BLaER1 treated with 17β-estradiol and CSF1 and Interleukin-3, amounts not matched to agents 10 nM and 100 nM (cell line): Measurements from ENCODE around the gene ADH1A.

ENCODE experiments used
- H3K27ac ChIP-seq, 11 experiments: shearing (Covaris generic); formaldehyde crosslinking; 2 replicates each; pipeline ENCODE4 v1.8.1; 2022
- H3K27me3 ChIP-seq, 11 experiments: shearing (Covaris generic); formaldehyde crosslinking; 2 replicates each; pipeline ENCODE4 v1.8.1; 2022
- H3K36me3 ChIP-seq, 11 experiments: shearing (Covaris generic); formaldehyde crosslinking; 2 replicates each; pipeline ENCODE4 v1.8.1; 2022
- H3K4me1 ChIP-seq, 10 experiments: shearing (Covaris generic); formaldehyde crosslinking; 2 replicates each; pipeline ENCODE4 v1.8.1; 2022
- H3K4me2 ChIP-seq, 11 experiments: shearing (Covaris generic); formaldehyde crosslinking; 2 replicates each; pipeline ENCODE4 v1.8.1; 2022
- H3K4me3 ChIP-seq, 10 experiments: shearing (Covaris generic); formaldehyde crosslinking; 2 replicates each; pipeline ENCODE4 v1.8.1; 2022
- H3K9ac ChIP-seq, 11 experiments: shearing (Covaris generic); formaldehyde crosslinking; 2 replicates each; pipeline ENCODE4 v1.8.1; 2022
- H3K9me3 ChIP-seq, 11 experiments: shearing (Covaris generic); formaldehyde crosslinking; replicated peaks in 1 of 11; 2 replicates each; pipeline ENCODE4 v1.8.1; 2022
- H4K20me1 ChIP-seq, 11 experiments: shearing (Covaris generic); formaldehyde crosslinking; 2 replicates each; pipeline ENCODE4 v1.8.1; 2022
- Cebpa-rat ChIP-seq, 11 experiments: shearing (Covaris generic); IDR thresholded peaks; 2 replicates each; pipeline ENCODE4 v1.8.1; 2022

The ADH1A gene

DNA sequence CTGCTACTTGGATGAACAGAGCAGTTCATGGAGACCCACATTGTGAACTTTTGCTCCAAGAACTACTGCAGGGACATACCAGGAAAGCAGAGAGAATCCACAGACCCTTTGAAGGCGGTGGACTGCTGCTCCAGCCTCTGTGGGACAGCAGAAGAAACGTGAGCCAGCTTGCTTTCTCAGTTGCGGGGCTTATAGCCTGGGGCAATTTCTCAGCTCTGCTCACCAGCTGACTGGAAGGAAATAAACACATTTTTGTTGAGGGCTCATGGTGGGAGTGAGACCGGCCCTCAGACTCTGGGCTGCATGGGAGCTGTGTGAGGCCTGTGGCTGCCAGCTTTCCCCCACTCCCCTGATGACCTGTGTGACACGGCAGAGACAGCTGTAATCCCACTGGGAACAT, 2.6 kb upstream of the ADH1A start:
- Histone ChIP-seq H3K9me3 (peaks cover 0 to 11% (median 4%) of the 10 kb centered on the region in 11 experiments; a peak in 4 of 22 replicates), H3K27me3 (no peaks in the 10 kb centered on the region), H3K27ac (no peak overlapping the region), H3K9ac (no peak overlapping the region), H3K36me3 (no peaks in the 10 kb centered on the region), H3K4me3 (no peak overlapping the region), H4K20me1 (no peaks in the 10 kb centered on the region), H3K4me1 (no peaks in the 10 kb centered on the region), H3K4me2 (no peak overlapping the region)
- TF ChIP-seq Cebpa-rat (IDR thresholded peaks at IDR 0.05) = no peak

DNA sequence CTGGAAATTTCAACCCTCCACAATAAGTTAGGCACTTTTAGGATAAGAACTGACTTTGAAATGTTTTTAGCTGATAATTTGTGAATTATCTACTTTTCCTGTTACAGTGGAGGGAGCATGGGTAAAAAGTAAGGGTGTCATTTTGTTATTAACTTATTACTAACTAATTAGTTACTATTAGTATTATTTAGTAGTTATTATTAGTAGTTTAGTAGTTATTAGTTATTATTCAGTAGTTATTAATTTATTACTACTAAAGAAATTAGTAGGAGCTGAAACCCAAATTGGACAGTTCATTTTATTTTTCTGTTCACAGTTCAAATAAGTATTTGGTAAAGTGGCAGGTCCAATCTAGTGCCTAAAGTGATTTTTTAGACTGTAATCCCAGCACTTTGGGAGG, 5.4 kb downstream of the ADH1A start:
- Histone ChIP-seq H3K4me2 (no peak overlapping the region), H3K4me1 (no peaks in the 10 kb centered on the region), H3K27ac (no peak overlapping the region), H3K27me3 (no peaks in the 10 kb centered on the region), H4K20me1 (no peaks in the 10 kb centered on the region), H3K36me3 (no peaks in the 10 kb centered on the region), H3K4me3 (no peak overlapping the region), H3K9ac (no peak overlapping the region), H3K9me3 (no peaks in the 10 kb centered on the region)
- TF ChIP-seq Cebpa-rat (IDR thresholded peaks at IDR 0.05) = no peak

DNA sequence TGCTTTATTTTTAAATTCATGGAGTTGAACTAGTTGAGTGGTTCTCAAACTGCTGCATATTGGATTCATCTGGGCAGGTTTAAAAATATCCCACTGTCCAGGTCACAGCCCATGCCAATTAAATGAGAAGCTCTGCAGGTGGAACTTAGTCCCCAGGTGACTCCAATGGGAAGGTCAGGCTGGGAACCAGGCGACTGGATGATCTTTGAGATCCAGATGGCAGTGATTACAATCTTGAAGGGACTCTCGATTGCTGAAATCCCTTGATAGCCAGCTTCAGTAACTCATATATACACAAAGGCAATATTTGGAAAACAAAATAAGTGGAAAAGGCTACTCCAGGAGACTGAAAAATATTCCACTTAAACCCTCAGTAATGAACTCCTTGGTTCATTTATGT, 8.1 kb downstream of the ADH1A start:
- Histone ChIP-seq H3K9ac (no peak overlapping the region), H3K36me3 (no peaks in the 10 kb centered on the region), H3K4me3 (no peak overlapping the region), H4K20me1 (no peaks in the 10 kb centered on the region), H3K9me3 (no peaks in the 10 kb centered on the region), H3K27ac (no peak overlapping the region), H3K27me3 (no peaks in the 10 kb centered on the region), H3K4me2 (no peak overlapping the region), H3K4me1 (no peaks in the 10 kb centered on the region)
- no peak for TF ChIP-seq Cebpa-rat (IDR thresholded peaks at IDR 0.05)

DNA sequence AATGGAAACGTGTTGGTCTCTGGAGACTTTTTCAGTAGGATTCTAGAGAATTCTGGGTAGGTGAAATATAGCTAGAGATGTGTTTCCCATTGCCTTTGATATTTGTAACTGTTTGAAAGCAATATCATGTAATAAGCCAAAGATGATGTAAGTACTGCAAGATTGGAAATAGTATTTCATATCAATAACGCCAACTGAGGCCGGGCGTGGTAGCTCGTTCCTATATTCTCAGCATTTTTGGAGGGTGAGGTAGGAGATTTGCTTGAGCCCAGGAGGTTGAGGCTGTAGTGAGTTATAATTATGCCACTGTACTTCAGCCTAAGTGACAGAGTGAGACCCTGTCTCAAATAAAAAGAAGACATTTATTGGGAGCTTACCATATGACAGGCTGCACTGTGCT, 9.5 kb downstream of the ADH1A start:
- no peak overlapping the region for H3K4me3 ChIP-seq
- H3K27me3 ChIP-seq = no peaks in the 10 kb centered on the region
- H3K4me2 ChIP-seq = no peak overlapping the region
- TF ChIP-seq Cebpa-rat (IDR thresholded peaks at IDR 0.05) = no peak
- H3K27ac ChIP-seq = no peak overlapping the region
- no peaks in the 10 kb centered on the region for H3K4me1 ChIP-seq
- H3K9me3 ChIP-seq = no peaks in the 10 kb centered on the region
- H3K9ac ChIP-seq = no peak overlapping the region
- H3K36me3 ChIP-seq = no peaks in the 10 kb centered on the region
- H4K20me1 ChIP-seq = no peaks in the 10 kb centered on the region

DNA sequence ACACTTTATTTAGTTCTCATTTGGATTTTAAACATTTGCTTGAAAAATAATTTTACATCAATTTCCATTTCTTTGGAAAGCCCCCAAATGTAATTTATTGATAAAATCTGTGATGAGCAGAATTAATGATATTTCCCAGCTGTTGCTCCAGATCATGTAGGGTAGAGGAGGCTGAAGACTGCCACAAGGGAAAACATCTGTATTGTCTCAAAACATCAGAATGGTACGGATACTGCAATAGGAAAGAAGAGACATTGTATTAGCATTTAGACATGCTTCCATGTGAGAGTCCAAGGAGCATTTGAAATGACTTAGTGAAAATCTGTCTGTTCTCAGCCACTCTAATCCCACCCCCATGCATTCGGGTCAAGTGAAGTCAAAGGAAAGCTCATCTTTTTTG, 14.4 kb downstream of the ADH1A start:
- Histone ChIP-seq H3K4me2 (no peak overlapping the region), H3K4me1 (no peaks in the 10 kb centered on the region), H3K4me3 (no peak overlapping the region), H3K27ac (no peak overlapping the region), H3K9me3 (no peaks in the 10 kb centered on the region), H4K20me1 (no peaks in the 10 kb centered on the region), H3K27me3 (no peaks in the 10 kb centered on the region), H3K36me3 (no peaks in the 10 kb centered on the region), H3K9ac (no peak overlapping the region)
- no peak for TF ChIP-seq Cebpa-rat (IDR thresholded peaks at IDR 0.05)

DNA sequence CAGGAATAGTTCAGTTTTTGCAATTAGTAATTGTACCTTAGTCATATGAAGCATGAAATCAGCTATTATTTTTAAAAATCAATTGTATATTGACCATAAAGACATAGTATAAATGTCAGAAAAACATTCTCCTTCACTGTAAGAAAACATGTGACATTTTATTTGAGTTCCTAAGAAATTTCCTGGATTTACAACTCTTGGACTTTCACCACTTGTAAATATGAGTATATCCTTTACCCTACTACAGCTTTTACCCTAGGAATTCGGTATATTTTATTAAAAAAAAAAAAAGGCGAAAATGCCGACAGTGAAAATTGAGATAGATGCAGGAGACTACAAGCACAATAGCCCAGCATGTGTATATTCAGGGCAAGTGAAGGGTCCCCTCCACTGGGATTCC, 14.9 kb downstream of the ADH1A start:
- H3K4me3 ChIP-seq = no peak overlapping the region

DNA sequence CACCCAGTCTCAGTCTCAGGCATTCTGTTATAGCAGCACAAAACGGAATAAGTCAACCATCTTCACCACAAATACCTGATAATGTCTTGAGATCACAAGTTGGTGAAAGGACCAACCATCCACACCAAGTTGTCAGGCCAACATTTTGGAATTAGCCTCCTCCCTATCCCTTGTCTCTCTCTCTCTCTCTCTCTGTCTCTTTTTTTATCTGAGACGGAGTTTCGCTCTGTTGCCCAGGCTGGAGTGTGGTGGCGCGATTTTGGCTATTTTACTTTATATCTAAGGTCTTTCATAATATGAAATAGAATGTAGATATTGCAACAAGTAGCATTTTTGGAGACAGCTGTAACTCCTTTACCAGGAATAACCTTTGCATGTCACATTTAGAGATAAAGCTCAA, 15.7 kb downstream of the ADH1A start:
- H3K9me3 ChIP-seq = no peaks in the 10 kb centered on the region
- no peaks in the 10 kb centered on the region for H3K27me3 ChIP-seq
- no peaks in the 10 kb centered on the region for H3K36me3 ChIP-seq
- no peak for TF ChIP-seq Cebpa-rat (IDR thresholded peaks at IDR 0.05)
- no peak overlapping the region for H3K9ac ChIP-seq
- H3K4me1 ChIP-seq = no peaks in the 10 kb centered on the region
- H4K20me1 ChIP-seq = no peaks in the 10 kb centered on the region
- H3K4me3 ChIP-seq = no peak overlapping the region
- H3K4me2 ChIP-seq = no peak overlapping the region
- no peak overlapping the region for H3K27ac ChIP-seq

More for the DNA sequence above, 14.9 kb downstream of the ADH1A start:
- H4K20me1 ChIP-seq = no peaks in the 10 kb centered on the region
- no peaks in the 10 kb centered on the region for H3K27me3 ChIP-seq
- H3K27ac ChIP-seq = no peak overlapping the region
- TF ChIP-seq Cebpa-rat (IDR thresholded peaks at IDR 0.05) = no peak
- H3K36me3 ChIP-seq = no peaks in the 10 kb centered on the region
- H3K9me3 ChIP-seq = no peaks in the 10 kb centered on the region
- no peak overlapping the region for H3K9ac ChIP-seq
- no peaks in the 10 kb centered on the region for H3K4me1 ChIP-seq
- H3K4me2 ChIP-seq = no peak overlapping the region

DNA sequence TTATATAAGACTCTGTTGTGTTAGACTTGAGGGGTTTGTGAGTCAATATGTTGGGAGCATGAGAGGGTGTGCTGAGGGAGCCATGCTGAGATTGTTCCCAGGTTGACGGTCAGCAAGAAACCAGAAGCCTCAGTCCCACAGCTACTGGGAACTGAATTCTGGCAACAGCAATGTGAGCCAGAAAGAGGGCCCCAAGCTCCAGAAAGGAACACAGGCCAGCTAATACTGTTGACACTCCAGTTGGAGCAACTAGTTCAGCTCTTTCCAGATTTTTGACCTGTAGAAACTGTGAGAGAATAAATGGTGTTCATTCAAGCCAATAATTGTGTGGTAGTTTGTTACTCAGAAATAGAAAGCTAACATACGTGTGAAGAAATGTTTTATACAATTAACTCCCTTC, 17.1 kb downstream of the ADH1A start:
- Histone ChIP-seq H3K36me3 (no peaks in the 10 kb centered on the region), H3K27me3 (no peaks in the 10 kb centered on the region), H3K27ac (no peak overlapping the region), H4K20me1 (no peaks in the 10 kb centered on the region), H3K4me3 (no peak overlapping the region), H3K9ac (no peak overlapping the region), H3K9me3 (no peaks in the 10 kb centered on the region), H3K4me1 (no peaks in the 10 kb centered on the region), H3K4me2 (no peak overlapping the region)
- no peak for TF ChIP-seq Cebpa-rat (IDR thresholded peaks at IDR 0.05)

DNA sequence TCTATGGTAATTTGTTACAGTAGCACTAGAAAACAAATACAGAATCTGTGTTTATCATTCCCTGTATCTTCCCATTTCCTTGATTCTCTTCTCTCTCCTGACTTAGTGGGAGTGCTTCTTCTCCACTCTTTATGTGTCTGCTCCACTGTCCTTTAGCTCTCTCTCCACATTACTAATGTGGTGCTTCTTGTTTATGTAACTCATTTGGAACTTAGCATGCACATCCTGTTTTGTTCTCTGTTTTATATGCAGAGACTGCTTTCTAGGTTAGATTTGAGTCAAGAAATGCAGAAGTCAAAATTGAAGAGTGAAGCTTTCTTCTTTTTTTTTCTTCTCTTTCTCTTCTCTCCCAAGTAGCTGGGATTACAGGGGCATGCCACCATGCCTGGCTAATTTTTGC, 25.9 kb downstream of the ADH1A start:
- H3K4me1 ChIP-seq = peaks cover 0 to 10% (median 0%) of the 10 kb centered on the region in 10 experiments; a peak in 2 of 20 replicates
- peaks cover 0 to 5% (median 0%) of the 10 kb centered on the region in 11 experiments; a peak in 2 of 22 replicates for H3K9me3 ChIP-seq
- H3K27me3 ChIP-seq = no peaks in the 10 kb centered on the region
- H3K4me3 ChIP-seq = no peak overlapping the region
- no peak for TF ChIP-seq Cebpa-rat (IDR thresholded peaks at IDR 0.05)
- H3K4me2 ChIP-seq = peak overlapping the region in 2 of 11 experiments; percentile 10 to 19; a peak in 2 of 22 replicates
- no peaks in the 10 kb centered on the region for H4K20me1 ChIP-seq
- no peaks in the 10 kb centered on the region for H3K36me3 ChIP-seq
- no peak overlapping the region for H3K9ac ChIP-seq
- no peak overlapping the region for H3K27ac ChIP-seq

DNA sequence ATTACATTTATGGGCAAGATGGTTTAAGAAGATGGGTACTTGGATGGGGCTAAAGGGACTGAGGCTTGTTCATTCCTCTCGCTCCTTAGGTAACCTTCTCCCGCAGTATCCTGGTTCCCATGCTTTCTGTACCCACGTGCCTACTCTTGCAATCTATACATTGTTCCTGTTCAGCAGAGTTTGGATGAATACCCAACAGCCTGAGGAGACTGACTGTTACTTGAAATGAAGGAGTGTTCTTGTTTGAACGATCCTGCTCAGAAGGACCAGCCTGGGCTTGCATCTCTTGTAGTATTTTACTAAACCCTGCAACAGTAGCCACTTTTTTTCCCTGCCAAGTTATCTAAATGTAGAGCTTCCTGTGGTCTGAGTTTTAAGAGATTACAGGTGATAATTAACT, 38.0 kb downstream of the ADH1A start:
- Histone ChIP-seq H4K20me1 (no peaks in the 10 kb centered on the region), H3K36me3 (no peaks in the 10 kb centered on the region), H3K4me2 (no peak overlapping the region), H3K9ac (no peak overlapping the region), H3K27ac (no peak overlapping the region), H3K27me3 (no peaks in the 10 kb centered on the region), H3K9me3 (0 out of 22 replicates have a peak, but pooled peaks cover 0 to 6% (median 0%) of the 10 kb centered on the region in 11 experiments), H3K4me1 (no peaks in the 10 kb centered on the region), H3K4me3 (no peak overlapping the region)
- no peak for TF ChIP-seq Cebpa-rat (IDR thresholded peaks at IDR 0.05)
